ENCODE data around the gene POLR2L.

GRCh38 chr11:837990-838307, 4.4 kb downstream of the POLR2L start:
- TF ChIP-seq CTCF (conservative IDR thresholded peaks at IDR 0.05; ENCODE audit: low read depth, low read length) = no peak
- no peak for TF ChIP-seq EZH2 (IDR thresholded peaks at IDR 0.05; ENCODE audit: borderline replicate concordance, low read depth, low read length, poor library complexity, severe bottlenecking)

Measured in A673 (cell line).